Measurements from ENCODE around the gene IL19.
"Not testable (repeated sequence)": the region's sequence is repeated elsewhere in the genome, so short reads cannot be mapped to it uniquely, and the experiment has no call there.

IL19 gene

DNA sequence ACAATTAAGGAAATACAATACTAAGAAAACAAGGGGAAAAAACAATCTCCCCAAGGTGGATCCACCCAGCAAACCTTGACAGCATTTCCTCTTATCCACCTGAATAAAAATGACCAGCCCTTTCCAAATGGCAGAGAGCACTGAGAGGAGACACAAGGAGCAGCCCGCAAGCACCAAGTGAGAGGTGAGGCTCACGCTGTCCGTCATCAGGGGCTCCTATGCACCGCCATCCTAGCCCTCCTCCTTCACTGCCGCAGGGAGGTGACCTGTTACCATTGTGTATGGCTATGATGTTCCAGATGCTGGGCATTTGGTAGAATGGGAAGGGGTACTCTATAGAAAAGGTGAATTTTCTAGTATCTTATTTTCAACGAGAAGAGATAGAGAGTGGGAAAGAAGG is 63.6 kb downstream of the IL19 start:
- no peak for DNase-seq

- DNase-seq, result no peak
Measured at GRCh38 chr1:206834711-206835110, 64.1 kb downstream of the IL19 start.

GRCh38 chr1:206835186-206835585 is 64.6 kb downstream of the IL19 start:
- DNase-seq, result no peak

GRCh38 chr1:206836111-206836510 is 65.5 kb downstream of the IL19 start:
- no peak for DNase-seq

DNA sequence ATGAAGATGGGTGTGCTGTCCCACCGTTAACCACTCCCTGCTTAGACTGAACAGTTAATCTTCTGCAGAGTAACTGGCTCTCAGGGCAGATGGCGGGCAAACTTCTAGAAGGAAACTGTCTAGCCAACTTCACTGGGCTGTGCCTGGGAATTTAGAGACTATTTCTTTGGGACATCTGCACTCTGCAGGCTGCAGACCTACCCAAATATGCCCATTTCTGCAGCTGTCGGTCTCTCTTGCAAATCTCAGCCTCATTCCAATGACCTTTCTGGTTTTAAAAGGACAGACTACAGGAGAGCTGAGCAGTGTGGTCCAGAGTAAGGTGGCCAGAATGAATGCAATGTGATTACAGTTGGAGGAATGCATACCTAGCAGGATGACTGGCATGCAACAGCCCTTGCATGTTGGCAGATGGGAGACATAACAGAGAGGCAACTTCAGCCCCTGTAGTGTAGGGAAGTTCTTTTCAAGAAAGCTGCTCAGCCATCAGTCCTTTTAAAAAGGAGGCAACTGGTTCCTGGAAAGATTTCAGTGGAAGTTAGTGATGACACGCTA is 68.5 kb downstream of the IL19 start:
- no peak for DNase-seq

- no peak for DNase-seq
Measured at GRCh38 chr1:206839857-206840256, 69.3 kb downstream of the IL19 start.

DNA sequence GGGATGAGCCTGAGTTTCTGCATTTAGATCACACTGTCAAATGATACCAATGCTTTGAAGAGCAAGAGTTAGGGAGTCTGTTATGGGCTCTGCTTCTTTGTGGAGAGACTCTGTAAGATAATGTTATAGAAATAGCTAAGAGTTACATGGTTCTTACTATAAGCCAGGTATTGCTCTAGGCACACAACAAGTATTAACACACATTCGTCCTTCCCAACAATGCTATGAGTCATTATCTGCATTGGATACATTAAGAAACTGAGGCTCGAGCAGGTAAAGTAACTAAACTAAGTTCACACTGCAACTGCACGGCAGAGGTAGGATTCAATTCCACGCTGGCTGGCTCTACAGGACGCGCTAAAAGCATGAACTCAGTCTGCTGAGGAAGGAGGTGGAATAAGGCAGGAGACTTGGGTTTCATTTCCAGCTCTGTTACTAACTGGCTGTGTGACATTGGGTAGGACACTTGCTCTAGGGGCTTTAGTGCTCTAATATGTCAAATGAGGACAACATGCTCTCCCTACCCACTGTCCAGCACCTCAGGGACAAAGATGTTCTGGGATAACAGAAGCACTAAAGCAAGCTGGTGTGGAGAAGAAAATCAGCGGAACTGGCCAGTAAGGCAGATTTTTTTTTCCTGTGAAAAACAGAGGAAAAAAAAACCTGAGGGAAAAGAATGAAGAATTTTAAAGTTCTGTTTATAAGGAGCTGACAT is 71.2 kb downstream of the IL19 start:
- DNase-seq, result no peak

DNA sequence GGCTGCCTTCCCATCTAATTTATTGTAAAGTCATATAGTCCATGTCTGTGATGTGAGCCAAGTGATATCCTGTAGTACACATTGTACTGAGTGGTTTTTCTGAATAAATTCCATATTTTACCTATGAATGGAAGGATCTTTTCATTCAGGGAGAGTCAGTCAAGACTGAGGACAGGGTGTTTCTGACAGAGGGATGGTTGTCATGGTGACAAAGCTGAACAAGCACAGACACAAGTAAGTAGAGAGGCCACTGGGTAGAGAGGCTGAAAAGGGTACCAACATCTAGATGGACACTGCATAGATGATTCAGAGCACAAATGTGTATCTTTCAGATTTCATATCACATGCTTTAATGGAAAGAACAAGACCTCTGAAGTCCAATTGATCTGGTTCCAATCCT is 72.3 kb downstream of the IL19 start:
- DNase-seq, result no peak

GRCh38 chr1:206843626-206844025 is 73.1 kb downstream of the IL19 start:
- DNase-seq, result no peak

GRCh38 chr1:206846487-206846886 is 75.9 kb downstream of the IL19 start:
- DNase-seq, result no peak

DNA sequence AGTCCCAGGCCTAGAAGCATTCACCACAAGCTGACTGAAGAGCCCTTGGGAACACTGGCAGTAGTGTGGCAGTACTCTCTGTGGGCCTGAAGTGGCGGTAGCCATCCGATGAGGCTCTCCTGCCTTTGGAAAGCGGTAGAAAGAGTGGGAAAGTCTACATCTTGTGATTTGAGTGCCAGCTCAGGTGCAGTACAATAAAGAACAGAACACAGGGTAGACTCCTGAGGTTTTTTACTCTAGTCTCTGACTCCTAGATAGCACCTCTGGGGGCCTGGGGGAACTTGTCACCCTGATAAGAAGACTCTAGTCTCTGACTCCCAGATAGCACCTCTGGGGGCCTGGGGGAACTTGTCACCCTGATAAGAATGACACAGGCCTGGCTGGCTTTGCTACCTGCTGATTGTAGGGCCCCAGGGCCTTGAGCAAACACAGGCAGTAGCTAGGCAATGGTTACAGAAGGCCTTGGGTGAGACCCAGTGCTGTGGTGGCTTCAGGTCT is 76.8 kb downstream of the IL19 start:
- DNase-seq, result no peak

- no peak for DNase-seq
Measured at GRCh38 chr1:206847946-206848345, 77.4 kb downstream of the IL19 start.

DNA sequence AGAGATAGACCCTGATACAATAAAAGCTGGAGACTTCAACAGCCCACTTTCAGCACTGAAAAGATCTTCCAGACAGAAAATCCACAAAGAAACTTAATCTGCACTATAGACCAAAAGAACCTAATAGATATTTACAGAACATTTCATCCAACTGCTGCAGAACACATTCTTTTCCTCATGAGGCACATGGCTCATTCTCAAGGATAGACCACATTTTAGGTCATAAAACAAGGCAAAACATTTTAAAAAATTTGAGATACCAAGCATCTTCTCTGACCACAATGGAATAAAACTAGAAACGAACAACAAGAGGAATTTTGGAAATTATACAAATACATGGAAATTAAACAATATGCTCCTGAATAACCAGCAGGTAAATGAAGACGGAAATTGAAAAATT is 79.8 kb downstream of the IL19 start:
- DNase-seq, result no peak

- DNase-seq, result no peak
Measured at GRCh38 chr1:206851341-206852010, 80.9 kb downstream of the IL19 start.

DNA sequence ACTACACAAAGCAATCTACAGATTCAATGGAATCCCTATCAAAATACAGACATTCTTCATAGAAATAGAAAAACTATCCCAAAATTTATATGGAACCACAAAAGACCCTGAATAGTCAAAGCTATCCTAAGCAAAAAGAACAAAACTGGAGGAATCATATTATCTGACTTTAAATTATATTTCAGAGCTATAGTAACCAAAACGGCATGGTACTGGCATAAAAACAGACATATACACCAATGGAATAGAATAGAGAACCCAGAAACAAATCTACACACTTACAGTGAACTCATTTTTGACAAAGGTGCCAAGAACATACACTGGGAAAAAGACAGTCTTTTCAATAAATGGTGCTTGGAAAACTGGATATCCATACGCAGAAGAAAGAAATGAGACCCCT is 82.1 kb downstream of the IL19 start:
- DNase-seq, result not testable (repeated sequence)

GRCh38 chr1:206853696-206854095 is 83.1 kb downstream of the IL19 start:
- DNase-seq, result not testable (repeated sequence)

DNA sequence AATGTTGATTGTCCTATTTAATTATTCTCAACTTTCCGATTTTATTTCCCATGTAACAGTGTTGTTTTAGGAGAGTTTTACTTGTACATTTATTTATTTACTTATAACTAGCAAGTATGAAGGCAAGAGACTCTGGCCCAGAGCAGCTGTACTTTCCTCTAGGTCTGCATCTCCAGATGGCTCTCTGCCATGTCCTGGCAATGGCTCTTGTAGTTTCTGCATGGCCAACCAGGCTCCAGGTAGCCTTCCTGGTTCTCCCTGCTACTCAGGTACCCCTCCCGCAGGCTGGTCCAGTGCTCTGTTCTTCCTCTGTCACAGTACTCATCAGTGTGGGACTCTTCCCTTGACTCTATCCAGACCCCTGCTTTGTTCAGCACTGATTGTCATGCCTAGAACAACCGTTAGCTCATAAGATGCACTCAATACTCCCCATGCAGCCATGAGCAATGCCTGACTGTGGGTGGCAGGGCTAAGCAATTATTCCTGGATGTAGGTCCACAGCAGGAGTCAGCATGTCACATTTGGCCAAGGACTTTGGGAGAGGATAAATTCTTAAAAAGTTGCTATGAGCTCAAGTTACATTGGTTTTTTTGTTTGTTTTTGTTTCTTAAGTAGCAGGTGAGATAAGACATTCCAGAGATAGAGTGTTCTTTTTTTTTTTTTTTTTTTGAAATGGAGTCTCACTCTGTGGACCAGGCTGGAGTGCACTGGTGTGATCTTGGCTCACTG is 84.0 kb downstream of the IL19 start:
- no peak for DNase-seq

GRCh38 chr1:206855859-206856258 is 85.3 kb downstream of the IL19 start:
- DNase-seq, result no peak

DNA sequence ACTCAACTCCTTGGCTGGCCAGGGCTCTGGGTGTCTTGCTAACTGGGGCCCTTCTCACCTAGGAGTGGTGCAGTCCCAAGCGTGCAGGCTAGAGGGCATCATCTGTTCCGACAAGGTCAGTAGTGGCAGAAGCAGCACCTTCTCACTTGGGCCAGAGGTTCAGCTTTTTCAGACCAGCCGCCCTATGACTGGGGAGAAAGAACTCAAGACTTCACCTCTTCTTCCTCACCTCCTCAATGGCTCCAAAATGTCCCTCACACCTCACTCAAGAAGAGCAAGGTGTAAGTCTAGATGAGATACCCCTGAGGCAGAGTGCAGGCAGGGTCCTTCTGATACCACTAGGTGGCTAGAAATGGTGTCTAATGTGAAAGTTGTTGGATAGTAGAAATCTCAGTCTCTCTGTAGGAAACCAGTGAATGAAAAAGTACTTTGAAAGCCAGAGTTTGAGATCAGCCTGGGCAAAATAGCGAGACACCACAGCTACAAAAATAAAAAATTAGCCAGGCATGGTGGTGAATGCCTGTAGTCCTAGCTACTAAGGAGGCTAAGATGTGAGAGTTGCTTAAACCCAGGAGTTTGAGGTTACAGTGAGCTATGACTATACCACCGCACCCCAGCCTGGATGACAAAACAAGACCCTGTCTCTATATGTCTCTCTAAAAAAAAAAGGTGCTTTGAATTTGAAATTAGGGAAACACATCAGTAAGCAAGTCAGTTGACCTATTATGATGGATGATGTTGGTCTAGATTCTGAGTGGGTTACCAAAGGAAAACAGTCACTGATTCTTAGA is 86.3 kb downstream of the IL19 start:
- no peak for DNase-seq

- no peak for DNase-seq
Measured at GRCh38 chr1:206859082-206859521, 88.5 kb downstream of the IL19 start.

GRCh38 chr1:206860165-206860564 is 89.6 kb downstream of the IL19 start:
- DNase-seq, result no peak

- DNase-seq, result no peak
Measured at GRCh38 chr1:206863266-206863665, 92.7 kb downstream of the IL19 start.

Measured in activated gamma-delta T cell (primary cell).